IMR-90 (cell line): ENCODE data around the gene CIITA. TPM values are rescaled to one million over a fixed set of nuclear protein-coding genes. Genes with fewer than 3 reads are reported as not detected.
A peak's percentile ranks its signal among the peaks of the same experiment; 100 is the strongest.

Source experiments
- ATAC-seq: fragments of 200-7000 bp; cut with Tn5 transposase; 2 replicates; pipeline ENCODE4 v1.9.1; 2020; ENCODE audit warnings: low read depth, mild to moderate bottlenecking, moderate library complexity
- BruUV-seq: library from RNA; stranded (reverse); fragments of 400-500 nt; replicated peaks from 2 replicates; lab custom pipeline; 2021; lab: Mats Ljungman, UMichigan
- CTCF ChIA-PET: fragments of 300-600 bp; formaldehyde crosslinking; extraction: SDS; loops from one replicate; lab custom pipeline; 2021; ENCODE audit warnings: antibody characterized with exemption; lab: Yijun Ruan, JAX
- POLR2A ChIA-PET: fragments of 300-600 bp; sonication (Branson Sonifier 250); formaldehyde crosslinking; loops from one replicate; lab custom pipeline; 2022; ENCODE audit warnings: antibody characterized with exemption; ENCODE audit not compliant: unreplicated experiment; lab: Charles Lee
- DNase-seq: peaks from one replicate; pipeline ENCODE4 v3.0.0; 2013
- H2AFZ ChIP-seq: replicated peaks from 2 replicates; pipeline ENCODE3; 2013; ENCODE audit warnings: low read length, mild to moderate bottlenecking; ENCODE audit not compliant: poor library complexity
- H2AK5ac ChIP-seq: 2 replicates; pipeline ENCODE4 v1.6.1; 2013; ENCODE audit warnings: low read depth, low read length, inconsistent platforms
- H2AK9ac ChIP-seq: replicated peaks from 2 replicates; pipeline ENCODE3; 2013; ENCODE audit warnings: mild to moderate bottlenecking, low read depth, low read length, moderate library complexity; ENCODE audit not compliant: poor library complexity
- H2BK120ac ChIP-seq: 2 replicates; pipeline ENCODE4 v1.6.1; 2013; ENCODE audit warnings: low read depth, low read length, inconsistent platforms
- H2BK15ac ChIP-seq: 3 replicates; pipeline ENCODE4 v1.6.1; 2013; ENCODE audit warnings: low read depth, low read length, inconsistent platforms
- H2BK20ac ChIP-seq: 2 replicates; pipeline ENCODE4 v1.6.1; 2013; ENCODE audit warnings: low read depth, mild to moderate bottlenecking, inconsistent platforms, low read length, moderate library complexity
- H2BK5ac ChIP-seq: 2 replicates; pipeline ENCODE4 v1.6.1; 2013; ENCODE audit warnings: mild to moderate bottlenecking, low read depth, low read length, inconsistent platforms; ENCODE audit not compliant: poor library complexity, severe bottlenecking
- H3K14ac ChIP-seq: replicated peaks from 2 replicates; pipeline ENCODE4 v1.6.1; 2013; ENCODE audit warnings: low read depth, low read length, inconsistent platforms
- H3K18ac ChIP-seq: 2 replicates; pipeline ENCODE4 v1.6.1; 2013; ENCODE audit warnings: low read depth, low read length, control low read depth
- H3K23ac ChIP-seq: 2 replicates; pipeline ENCODE4 v1.6.1; 2013; ENCODE audit warnings: low read depth, low read length, inconsistent platforms
- H3K27ac ChIP-seq: 2 replicates; pipeline ENCODE4 v1.5.1; 2013; ENCODE audit warnings: mild to moderate bottlenecking, control low read depth, low read length; ENCODE audit not compliant: insufficient read depth
- H3K27me3 ChIP-seq: 2 replicates; pipeline ENCODE4 v1.6.1; 2013; ENCODE audit warnings: low read length; ENCODE audit not compliant: control insufficient read depth, insufficient read depth
- H3K36me3 ChIP-seq: 2 replicates; pipeline ENCODE4 v1.6.1; 2013; ENCODE audit warnings: low read length, mixed read lengths; ENCODE audit not compliant: control insufficient read depth, insufficient read depth
- H3K4ac ChIP-seq: 2 replicates; pipeline ENCODE4 v1.6.1; 2013; ENCODE audit warnings: low read depth, low read length, inconsistent platforms
- H3K4me1 ChIP-seq: 2 replicates; pipeline ENCODE4 v1.6.1; 2013; ENCODE audit warnings: low read length, mixed read lengths; ENCODE audit not compliant: control insufficient read depth, insufficient read depth
- H3K4me2 ChIP-seq: 2 replicates; pipeline ENCODE4 v1.6.1; 2013; ENCODE audit warnings: low read depth, mild to moderate bottlenecking, control low read depth, low read length, moderate library complexity
- H3K4me3 ChIP-seq: 2 replicates; pipeline ENCODE4 v1.5.1; 2013; ENCODE audit warnings: low read depth, mild to moderate bottlenecking, control low read depth, low read length, moderate library complexity; ENCODE audit not compliant: insufficient read depth
- H3K56ac ChIP-seq: 2 replicates; pipeline ENCODE4 v1.6.1; 2013; ENCODE audit warnings: low read length, inconsistent platforms; ENCODE audit not compliant: insufficient read depth; ENCODE audit errors: extremely low read depth
- H3K79me1 ChIP-seq, 2 experiments: 2 replicates each; pipeline ENCODE4 v1.6.1; 2013; ENCODE audit warnings: low read length in 2 of 2, inconsistent platforms in 1 of 2, low read depth in 1 of 2
- H3K9ac ChIP-seq: 2 replicates; pipeline ENCODE4 v1.6.1; 2013; ENCODE audit warnings: low read depth, low read length, control low read depth
- H3K9me1 ChIP-seq: 2 replicates; pipeline ENCODE4 v1.6.1; 2013; ENCODE audit warnings: low read length, inconsistent platforms; ENCODE audit not compliant: insufficient read depth
- H3K9me3 ChIP-seq: 2 replicates; pipeline ENCODE4 v1.6.1; 2013; ENCODE audit warnings: low read length; ENCODE audit not compliant: control insufficient read depth, insufficient read depth
- H4K20me1 ChIP-seq: 2 replicates; pipeline ENCODE4 v1.6.1; 2013; ENCODE audit warnings: low read length, inconsistent platforms; ENCODE audit not compliant: insufficient read depth
- H4K5ac ChIP-seq: 2 replicates; pipeline ENCODE4 v1.6.1; 2013; ENCODE audit warnings: mild to moderate bottlenecking, low read depth, low read length, control low read depth
- H4K8ac ChIP-seq, 2 experiments: 2 replicates each; pipeline ENCODE4 v1.6.1; 2013; ENCODE audit warnings: low read depth in 2 of 2, low read length in 2 of 2, control low read depth in 1 of 2, inconsistent platforms in 1 of 2
- H4K91ac ChIP-seq: 2 replicates; pipeline ENCODE4 v1.6.1; 2013; ENCODE audit warnings: low read depth, low read length, inconsistent platforms; ENCODE audit not compliant: insufficient read depth
- CEBPB ChIP-seq: IDR thresholded peaks from 2 replicates; pipeline ENCODE4 v1.6.1; 2012; ENCODE audit warnings: low read depth, low read length, improper control_type of control experiment
- MAZ ChIP-seq: IDR thresholded peaks from 2 replicates; pipeline ENCODE4 v1.6.1; 2012; ENCODE audit warnings: low read depth, mild to moderate bottlenecking, low read length, improper control_type of control experiment, moderate library complexity, borderline replicate concordance
- NFE2L2 ChIP-seq: fragments of 150-350 bp; IDR thresholded peaks from 2 replicates; pipeline ENCODE4 v1.6.1; 2016; ENCODE audit warnings: low read depth, mild to moderate bottlenecking, low read length
- RCOR1 ChIP-seq: IDR thresholded peaks from 2 replicates; pipeline ENCODE4 v1.6.1; 2012; ENCODE audit warnings: mild to moderate bottlenecking, low read length, improper control_type of control experiment; ENCODE audit not compliant: insufficient replicate concordance
- WGBS, 2 experiments: methylation state at CpG; one replicate each; pipeline versions ENCODE4 v1.1.5 to v1.1.7; 2013; ENCODE audit warnings: missing lambda C conversion rate in 2 of 2; ENCODE audit not compliant: insufficient read length in 1 of 2; ENCODE audit errors: extremely low coverage in 2 of 2; 5-methylcytosine and 5-hydroxymethylcytosine counted together
- dilution Hi-C: fragments of 300-500 bp; cut with HindIII; formaldehyde crosslinking; loops from one replicate; pipeline ENCODE4 v1.14.3; 2018; ENCODE audit warnings: low sequenced_read_pairs; ENCODE audit not compliant: unreplicated experiment
- in situ Hi-C: fragments of 300-500 bp; cut with MboI; formaldehyde crosslinking; loops from 3 replicates; pipeline ENCODE4 v1.14.3; 2019; ENCODE audit warnings: low sequenced_read_pairs, inconsistent platforms, mixed read lengths
- intact Hi-C: fragments of 100-400 bp; cut with micrococcal nuclease; formaldehyde crosslinking; loops from 2 replicates; pipeline ENCODE4 v1.10.0; 2022
- polyA plus RNA-seq, 3 experiments: library from polyadenylated mRNA; depleted of rRNA; stranded (reverse); fragments of >200 nt; gene quantifications; 2 replicates each; pipeline ENCODE4 v1.2.3, GENCODE V29; 2012; ENCODE audit warnings: low replicate concordance in 1 of 3
- total RNA-seq: library from RNA; depleted of rRNA; stranded (reverse); fragments of >200 nt; gene quantifications from 2 replicates; pipeline ENCODE4 v1.2.3, GENCODE V29; 2012
- TF ChIP-seq, protein P1 (sequence below): fragments of 150-350 bp; IDR thresholded peaks from 2 replicates; pipeline ENCODE4 v1.6.1; 2016; ENCODE audit warnings: low read depth, mild to moderate bottlenecking, low read length, moderate library complexity, borderline replicate concordance

The CIITA gene
- total and polyA plus RNA-seq, 2 of the 4 experiments (the other 2 are of a cell fraction) = 0.10 TPM; not detected in 1

DNA sequence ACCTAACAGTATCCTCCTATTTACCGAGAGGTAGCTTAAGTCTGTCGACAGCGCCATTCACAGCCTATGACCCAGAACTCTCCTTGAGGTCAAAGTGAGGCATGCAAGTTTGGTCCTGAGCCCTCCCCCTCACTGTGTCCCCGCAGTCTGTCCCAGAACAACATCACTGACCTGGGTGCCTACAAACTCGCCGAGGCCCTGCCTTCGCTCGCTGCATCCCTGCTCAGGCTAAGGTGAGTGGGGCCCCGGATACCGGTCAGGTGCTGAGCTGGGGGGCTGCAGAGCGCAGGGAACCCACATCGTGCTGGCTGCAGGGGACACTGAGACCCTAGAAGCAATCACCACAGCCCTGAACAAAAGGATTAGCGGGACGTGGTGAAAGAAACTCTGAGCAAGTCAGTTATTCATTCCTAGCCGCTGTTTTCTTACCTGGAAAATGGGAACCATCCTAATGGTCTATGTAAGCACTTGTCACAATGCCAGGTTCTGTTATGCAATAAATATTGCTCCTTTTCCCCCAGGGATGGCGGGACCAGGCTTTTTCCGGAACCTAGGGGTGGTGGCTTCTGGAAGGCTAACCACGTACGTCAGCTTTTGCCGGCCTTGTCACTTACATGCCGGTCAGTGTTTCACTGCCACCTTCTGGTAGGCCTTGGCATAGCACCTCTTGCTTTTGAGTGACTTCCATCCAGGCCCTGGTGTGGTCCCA lies 41.4 kb downstream of the CIITA start (continued):
- TF ChIP-seq MAZ = no peak
- TF ChIP-seq RCOR1 = no peak

DNA sequence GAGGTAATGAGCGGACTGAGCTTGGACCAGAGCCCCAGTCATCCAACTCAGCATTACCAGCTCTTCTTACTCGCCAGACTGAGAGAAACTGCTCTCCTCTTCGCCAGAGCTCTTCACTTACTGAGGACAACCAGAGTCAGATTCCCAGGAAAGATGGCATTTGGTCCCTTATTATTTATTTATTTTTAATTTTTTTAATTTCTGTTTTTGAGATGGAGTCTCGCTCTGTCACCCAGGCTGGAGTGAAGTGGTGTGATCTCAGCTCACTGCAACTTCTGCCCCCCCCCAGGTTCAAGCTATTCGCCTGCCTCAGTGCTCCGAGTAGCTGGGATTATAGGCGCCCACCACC lies 42.0 kb downstream of the CIITA start:
- CTCF ChIA-PET = interaction anchor here (0.6 to 1.7 kb wide), 8 partner anchors 8 to 1840 kb away, joined by 3 to 7 read pairs (median 4); no protein-coding TSS in a partner anchor
- H3K14ac ChIP-seq = no peak overlapping the region
- H3K9me1 ChIP-seq = no peaks in the 10 kb centered on the region
- H2AK9ac ChIP-seq = no peak overlapping the region
- no peak overlapping the region for H2BK5ac ChIP-seq
- TF ChIP-seq CEBPB (no peak), NFE2L2 (no peak)
- TF ChIP-seq, protein P1, sequence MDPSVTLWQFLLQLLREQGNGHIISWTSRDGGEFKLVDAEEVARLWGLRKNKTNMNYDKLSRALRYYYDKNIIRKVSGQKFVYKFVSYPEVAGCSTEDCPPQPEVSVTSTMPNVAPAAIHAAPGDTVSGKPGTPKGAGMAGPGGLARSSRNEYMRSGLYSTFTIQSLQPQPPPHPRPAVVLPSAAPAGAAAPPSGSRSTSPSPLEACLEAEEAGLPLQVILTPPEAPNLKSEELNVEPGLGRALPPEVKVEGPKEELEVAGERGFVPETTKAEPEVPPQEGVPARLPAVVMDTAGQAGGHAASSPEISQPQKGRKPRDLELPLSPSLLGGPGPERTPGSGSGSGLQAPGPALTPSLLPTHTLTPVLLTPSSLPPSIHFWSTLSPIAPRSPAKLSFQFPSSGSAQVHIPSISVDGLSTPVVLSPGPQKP = no peak
- no peak overlapping the region for H3K4me3 ChIP-seq
- POLR2A ChIA-PET = no interaction called here
- DNase-seq = no peak
- no peaks in the 10 kb centered on the region for H4K20me1 ChIP-seq
- no peak overlapping the region for H3K18ac ChIP-seq
- peaks cover 5% of the 10 kb centered on the region for H3K4me1 ChIP-seq
- dilution Hi-C loops = no loop called here
- BruUV-seq = no TSS peak
- H2AK5ac ChIP-seq = no peak overlapping the region
- no CpG with 5 or more reads among the region's 7 CpGs for WGBS, 2 experiments
- 0 out of 2 replicates have a peak, but pooled peaks cover 1% of the 10 kb centered on the region for H3K36me3 ChIP-seq
- no peak overlapping the region for H3K4me2 ChIP-seq
- H3K9me3 ChIP-seq = no peaks in the 10 kb centered on the region
- no peak overlapping the region for H4K5ac ChIP-seq
- no peak overlapping the region for H4K91ac ChIP-seq
- intact Hi-C loops = loop anchor here (2.0 to 5.0 kb wide), 3 partner anchors 162 to 182 kb away; no protein-coding TSS in a partner anchor
- peaks cover 4% of the 10 kb centered on the region; the same call in 1 of the 2 replicates for H3K27me3 ChIP-seq
- in situ Hi-C loops = loop anchor here (10.0 to 25.0 kb wide), 2 partner anchors 394 to 657 kb away; no protein-coding TSS in a partner anchor
- ATAC-seq = no peak
- H3K27ac ChIP-seq = no peak overlapping the region
- no peak overlapping the region for H3K23ac ChIP-seq
- H2BK15ac ChIP-seq = no peak overlapping the region
- H4K8ac ChIP-seq = no peak overlapping the region
- H3K4ac ChIP-seq = no peak overlapping the region
- H2AFZ ChIP-seq = peak overlapping the region; percentile 71
- no peaks in the 10 kb centered on the region for H3K79me1 ChIP-seq
- no peak overlapping the region for H2BK120ac ChIP-seq
- H2BK20ac ChIP-seq = no peak overlapping the region
- no peak overlapping the region for H3K9ac ChIP-seq
- no peak overlapping the region for H3K56ac ChIP-seq
